ENCODE data around the gene PTPRN2. TPM values are rescaled to one million over a fixed set of nuclear protein-coding genes. Genes with fewer than 3 reads are reported as not detected.

Gene PTPRN2
- total RNA-seq, 1 experiment from 2014 or later, result 2.1 TPM

- POLR2A ChIA-PET, result no interaction called here
- TF ChIP-seq CBX3 (IDR thresholded peaks at IDR 0.05; ENCODE audit: low read depth) (no peak), TCF7L2 (IDR thresholded peaks at IDR 0.05; ENCODE audit: borderline replicate concordance, extremely low read depth, insufficient read depth, insufficient read length) (no peak), ZBTB33 (IDR thresholded peaks at IDR 0.05; ENCODE audit: extremely low read depth, insufficient replicate concordance, low read length) (no peak), MAX (IDR thresholded peaks at IDR 0.05) (no peak), SP1 (IDR thresholded peaks at IDR 0.05; ENCODE audit: low read depth) (no peak), EZH2 (IDR thresholded peaks at IDR 0.05) (no peak), YY1 (IDR thresholded peaks at IDR 0.05; ENCODE audit: extremely low read depth, insufficient replicate concordance, low read depth, low read length) (no peak), REST (IDR thresholded peaks at IDR 0.05; ENCODE audit: low read depth) (no peak), SRF (IDR thresholded peaks at IDR 0.05; ENCODE audit: low read depth) (no peak), POLR2A (IDR thresholded peaks at IDR 0.05; ENCODE audit: borderline replicate concordance, extremely low read depth, insufficient read depth, insufficient read length) (no peak)
- Histone ChIP-seq H3K9ac (ENCODE audit: low read length) (no peak overlapping the region), H3K27ac (ENCODE audit: low read depth, low read length) (no peak overlapping the region), H3K4me2 (ENCODE audit: low read length) (no peak overlapping the region), H3K9me3 (ENCODE audit: control insufficient read depth in 1 of 2, insufficient read depth in 1 of 2, low read depth in 1 of 2, low read length in 2 of 2) (no peaks in the 10 kb centered on the region), H3K4me1 (ENCODE audit: control insufficient read depth in 1 of 2, insufficient read depth in 2 of 2, low read length in 2 of 2) (no peaks in the 10 kb centered on the region), H2AFZ (ENCODE audit: low read depth, low read length, poor library complexity, severe bottlenecking) (no peak overlapping the region), H3K4me3 (replicated peaks in 1 of 2; ENCODE audit: low read depth in 1 of 2, low read length in 2 of 2) (no peak overlapping the region), H3K79me2 (ENCODE audit: insufficient read depth, low read length) (no peaks in the 10 kb centered on the region), H3K27me3 (ENCODE audit: insufficient read depth, low read length) (peaks cover 5% of the 10 kb centered on the region; the same call in 1 of the 2 replicates), H3K9me2 (ENCODE audit: insufficient read depth) (no peaks in the 10 kb centered on the region), H3K36me3 (ENCODE audit: control insufficient read depth in 1 of 2, insufficient read depth in 2 of 2, low read length in 2 of 2) (no peaks in the 10 kb centered on the region), H4K20me1 (ENCODE audit: insufficient read depth) (no peaks in the 10 kb centered on the region)
- BruUV-seq (replicated peaks), result no TSS peak
- DNase-seq (ENCODE audit: low read depth, low spot score), result no peak
- RAD21 ChIA-PET (ENCODE audit: low non-redundant PET in 1 of 2, low total read pairs in 2 of 2, uncharacterized antibody in 2 of 2, unreplicated experiment in 2 of 2), result no interaction called here
- ATAC-seq, result no peak
- CTCF ChIA-PET, result no interaction called here
- intact Hi-C loops (cut with micrococcal nuclease), result loop anchor here (10.0 kb wide), 1 partner anchor 381 kb away; no protein-coding TSS in a partner anchor
These were observed 613.5 kb downstream of the PTPRN2 start for GRCh38 chr7:157973971-157974677.
